ENCODE results near the gene FUT6.

DNA sequence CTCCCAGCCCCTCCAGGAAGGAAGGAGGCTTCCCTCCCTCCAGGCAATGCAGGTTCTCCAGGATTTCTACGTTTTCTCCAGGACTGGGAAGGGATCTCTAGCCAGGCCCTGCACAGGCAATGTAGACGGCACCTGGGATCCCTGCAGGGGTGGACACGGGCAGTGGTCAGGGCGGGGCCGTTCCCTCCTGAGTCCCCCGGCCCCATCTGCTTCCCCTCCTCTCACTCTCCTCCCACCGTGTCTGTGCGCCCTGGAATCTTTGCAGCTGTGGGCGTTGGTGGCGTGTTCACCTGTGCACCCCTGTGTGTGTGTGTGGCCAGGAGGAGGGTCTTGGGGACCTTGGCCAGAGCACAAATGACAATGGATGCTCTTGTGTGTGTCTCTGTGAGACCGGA lies 24.7 kb downstream of the FUT6 start:
- no peak for TF ChIP-seq EZH2 (IDR thresholded peaks at IDR 0.05)
- TF ChIP-seq, protein P1, sequence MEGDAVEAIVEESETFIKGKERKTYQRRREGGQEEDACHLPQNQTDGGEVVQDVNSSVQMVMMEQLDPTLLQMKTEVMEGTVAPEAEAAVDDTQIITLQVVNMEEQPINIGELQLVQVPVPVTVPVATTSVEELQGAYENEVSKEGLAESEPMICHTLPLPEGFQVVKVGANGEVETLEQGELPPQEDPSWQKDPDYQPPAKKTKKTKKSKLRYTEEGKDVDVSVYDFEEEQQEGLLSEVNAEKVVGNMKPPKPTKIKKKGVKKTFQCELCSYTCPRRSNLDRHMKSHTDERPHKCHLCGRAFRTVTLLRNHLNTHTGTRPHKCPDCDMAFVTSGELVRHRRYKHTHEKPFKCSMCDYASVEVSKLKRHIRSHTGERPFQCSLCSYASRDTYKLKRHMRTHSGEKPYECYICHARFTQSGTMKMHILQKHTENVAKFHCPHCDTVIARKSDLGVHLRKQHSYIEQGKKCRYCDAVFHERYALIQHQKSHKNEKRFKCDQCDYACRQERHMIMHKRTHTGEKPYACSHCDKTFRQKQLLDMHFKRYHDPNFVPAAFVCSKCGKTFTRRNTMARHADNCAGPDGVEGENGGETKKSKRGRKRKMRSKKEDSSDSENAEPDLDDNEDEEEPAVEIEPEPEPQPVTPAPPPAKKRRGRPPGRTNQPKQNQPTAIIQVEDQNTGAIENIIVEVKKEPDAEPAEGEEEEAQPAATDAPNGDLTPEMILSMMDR (IDR thresholded peaks at IDR 0.05) = no peak
